HL-60/S4 treated with phorbol 12-myristate 13-acetate at 8.2 ng/mL for 4 days and 3 days (cell line): Measurements from ENCODE around the gene SRRM5.
"Not testable (repeated sequence)": the region's sequence is repeated elsewhere in the genome, so short reads cannot be mapped to it uniquely, and the experiment has no call there.

Experiments used
- in situ Hi-C: fragments of 300-500 bp; cut with MboI; formaldehyde crosslinking; loops from 2 replicates; pipeline ENCODE4 v1.15.0; 2022; ENCODE audit warnings: low sequenced_read_pairs

Gene SRRM5

GRCh38 chr19:43612374-43612773 lies 486 bp downstream of the SRRM5 start:
- in situ Hi-C loops: no loop called here

GRCh38 chr19:43616306-43616705 lies 4.4 kb downstream of the SRRM5 start:
- in situ Hi-C loops: no loop called here

DNA sequence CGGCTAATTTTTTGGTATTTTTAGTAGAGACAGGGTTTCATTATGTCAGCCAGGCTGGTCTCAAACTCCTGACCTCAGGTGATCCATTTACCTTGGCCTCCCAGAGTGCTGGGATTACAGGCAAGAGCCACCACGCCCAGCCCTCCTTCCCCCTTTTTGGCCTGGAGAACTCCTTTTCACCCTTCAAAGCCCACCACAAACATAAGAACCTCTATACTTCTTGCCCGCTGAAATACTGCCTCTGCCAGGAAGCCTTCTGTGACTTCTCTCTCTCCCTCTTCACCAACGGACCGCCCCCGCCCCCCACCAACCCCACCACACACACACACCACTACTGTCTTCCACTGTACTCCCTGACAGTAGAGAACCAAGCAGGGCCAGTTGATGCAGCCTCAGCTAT lies 5.1 kb downstream of the SRRM5 start:
- in situ Hi-C loops: no loop called here

DNA sequence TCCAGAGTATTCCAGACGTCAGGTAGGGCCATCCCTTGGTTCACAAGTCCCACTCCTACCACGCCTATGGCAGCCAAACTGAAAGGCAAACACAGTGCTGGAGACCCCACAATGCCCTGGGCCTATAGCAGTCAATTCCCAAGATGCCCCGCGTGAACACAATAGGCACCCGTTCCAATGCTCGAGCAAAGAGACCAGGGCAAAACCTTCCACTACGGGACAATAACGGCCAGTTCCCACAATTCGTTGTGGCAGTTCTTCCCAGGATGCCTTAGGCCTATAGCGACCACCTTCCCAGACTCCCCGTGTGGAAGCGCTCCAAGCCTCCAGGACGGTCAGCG lies 7.0 kb downstream of the SRRM5 start:
- in situ Hi-C loops: no loop called here

DNA sequence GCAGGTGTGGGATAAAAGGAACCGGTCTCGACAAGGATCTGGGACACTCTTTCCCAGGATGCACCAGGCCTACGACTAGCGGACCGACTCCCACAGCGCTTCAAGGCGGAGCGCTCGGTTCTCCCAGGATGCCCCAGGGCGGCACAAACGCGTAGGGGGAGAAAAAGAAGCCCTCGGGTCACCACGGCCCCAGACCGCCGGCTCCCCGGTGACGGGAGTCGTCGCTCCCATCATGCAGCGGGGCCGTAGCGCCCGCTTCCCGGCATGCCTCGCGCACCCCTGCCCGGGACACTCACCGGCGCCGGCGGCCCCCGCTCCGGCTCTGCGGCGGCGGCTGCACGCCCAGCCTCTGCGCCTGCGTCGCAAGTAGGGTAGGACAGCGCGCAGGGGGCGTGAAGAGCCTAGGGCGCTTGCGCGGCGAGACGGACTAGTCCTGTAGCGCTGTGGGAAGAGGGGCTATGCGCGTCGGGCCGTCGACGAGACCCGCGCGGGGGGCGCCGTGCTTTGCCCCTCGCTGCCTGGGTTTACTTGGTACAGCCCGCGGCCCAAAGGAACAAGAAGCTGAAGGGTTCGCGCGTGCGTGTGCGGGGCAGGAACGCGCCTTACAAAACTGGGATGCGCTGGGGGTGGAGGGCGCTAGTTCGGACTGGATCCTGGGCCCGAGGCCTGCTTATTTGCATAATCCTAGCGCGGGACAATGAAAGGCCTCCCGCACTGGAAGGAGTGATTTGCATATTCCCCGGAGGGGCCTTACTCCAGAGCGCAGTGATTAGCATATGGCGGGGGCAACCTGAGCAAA lies 7.6 kb downstream of the SRRM5 start, which contains the start of gene ZNF428:
TSS of gene ZNF428 (minus strand) at position 368 of the 799 bp plus-strand sequence. CDS start 5,325 bp downstream, outside the sequence.
- in situ Hi-C loops: no loop called here

DNA sequence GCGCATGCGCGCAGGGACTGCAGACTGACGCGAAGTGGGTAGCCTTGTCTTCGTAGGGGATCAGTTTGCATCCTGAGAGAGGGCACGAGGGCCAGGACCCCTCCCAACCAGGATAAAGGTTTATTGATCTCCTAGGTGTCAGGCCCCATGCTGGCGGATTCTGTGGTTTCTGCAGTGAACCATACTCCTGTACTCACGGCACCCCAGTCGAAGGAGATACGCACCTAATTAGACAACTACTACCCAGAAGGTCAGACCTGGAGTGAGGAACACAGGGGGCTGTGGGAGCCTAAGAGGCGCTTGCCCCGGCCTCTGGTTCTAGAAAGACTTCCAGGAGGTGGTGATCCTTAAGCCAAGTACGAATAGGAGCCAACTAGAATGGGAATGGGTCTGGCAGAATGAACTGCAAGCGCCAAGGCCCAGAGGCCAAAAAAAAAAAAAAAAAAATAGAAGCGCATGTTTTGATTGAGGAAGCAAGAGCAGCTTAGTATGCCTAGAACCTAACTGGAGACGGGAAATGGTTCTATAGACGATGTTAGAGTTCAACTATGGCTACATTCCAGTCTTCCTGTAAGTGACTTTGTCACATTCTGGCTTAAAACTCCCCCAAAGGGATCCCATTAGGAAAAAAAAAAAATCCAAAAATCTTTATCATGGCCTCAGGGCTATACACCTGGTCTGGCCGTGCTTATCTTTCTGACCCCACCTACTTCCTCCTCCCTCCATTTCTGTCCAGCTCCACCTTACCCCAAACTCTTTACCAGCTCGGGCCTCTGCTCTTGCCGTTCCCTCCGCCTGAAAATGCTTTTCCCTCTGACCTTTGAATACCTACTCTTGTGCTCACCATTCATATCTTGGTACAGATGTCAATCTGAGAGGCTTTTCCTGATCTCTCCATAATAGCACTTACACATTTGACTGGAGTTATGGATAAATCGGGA lies 8.4 kb downstream of the SRRM5 start:
- in situ Hi-C loops: no loop called here

DNA sequence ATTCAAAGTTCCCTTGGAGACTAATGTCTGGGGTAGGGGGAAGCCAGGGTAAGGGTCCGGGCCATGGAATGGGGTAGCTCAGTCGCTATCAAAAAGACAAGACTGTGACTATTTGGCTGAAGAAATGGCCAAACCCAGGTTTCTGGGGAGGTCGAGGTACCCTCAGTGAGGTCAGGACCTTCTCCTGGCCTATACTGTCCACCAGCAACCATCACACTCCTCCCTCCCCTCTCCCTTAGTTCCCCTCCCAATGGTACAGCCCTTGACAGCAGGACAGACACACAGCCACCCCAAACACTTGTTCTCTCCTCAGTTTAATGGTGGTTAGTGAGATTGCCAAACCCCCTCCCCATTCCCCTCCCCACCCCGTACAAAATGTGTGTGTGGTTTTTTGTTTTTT lies 10.2 kb downstream of the SRRM5 start:
- in situ Hi-C loops: no loop called here

DNA sequence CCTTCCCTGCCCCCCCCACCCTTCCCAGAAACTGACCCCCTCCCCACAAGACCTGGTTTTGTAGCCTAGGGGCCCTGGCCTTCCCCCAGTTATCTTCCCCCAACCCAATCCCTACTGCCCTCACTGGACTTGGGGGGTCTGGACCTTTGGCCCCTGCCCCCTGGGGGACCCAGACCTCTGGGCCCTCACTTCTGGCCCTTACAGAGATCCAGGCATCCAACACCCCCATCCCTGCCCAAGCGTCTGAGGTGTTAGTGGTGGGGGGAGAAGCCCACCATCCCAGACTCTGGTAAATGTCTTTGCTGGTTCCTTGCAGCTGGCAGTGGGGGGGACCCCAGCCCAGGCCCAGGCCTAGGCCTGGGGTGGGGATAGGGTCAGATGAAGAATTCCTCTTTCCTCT lies 11.1 kb downstream of the SRRM5 start:
- in situ Hi-C loops: no loop called here

- in situ Hi-C loops: no loop called here
Measured at GRCh38 chr19:43623889-43624670, 12.2 kb downstream of the SRRM5 start.

GRCh38 chr19:43624933-43625332 lies 13.0 kb downstream of the SRRM5 start:
- in situ Hi-C loops: no loop called here

- in situ Hi-C loops: no loop called here
Measured at GRCh38 chr19:43625918-43626579, 14.2 kb downstream of the SRRM5 start.

GRCh38 chr19:43626838-43627237 lies 14.9 kb downstream of the SRRM5 start:
- in situ Hi-C loops: no loop called here

- in situ Hi-C loops: no loop called here
Measured at GRCh38 chr19:43628646-43629326, 16.9 kb downstream of the SRRM5 start.

DNA sequence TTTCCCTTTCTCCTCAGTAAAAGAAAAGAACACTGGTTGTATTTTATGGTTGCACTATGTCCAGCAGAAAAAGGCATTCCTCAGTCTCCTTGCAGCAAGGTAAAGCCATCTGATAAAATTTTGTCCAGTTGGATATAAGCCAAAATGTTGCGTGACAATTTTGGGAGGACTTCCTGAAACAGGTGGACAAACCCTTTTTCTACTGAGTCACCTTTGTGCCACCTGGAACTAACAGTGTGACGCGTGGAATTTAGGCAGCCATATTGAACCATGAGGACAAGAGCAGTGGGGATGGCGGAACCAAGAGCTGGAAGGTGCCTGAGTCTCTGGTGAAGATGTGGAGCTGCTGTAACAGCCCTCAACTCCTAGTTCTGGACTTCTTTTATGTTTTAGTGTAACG lies 19.6 kb downstream of the SRRM5 start:
- in situ Hi-C loops: no loop called here

- in situ Hi-C loops: no loop called here
Measured at GRCh38 chr19:43633520-43633919, 21.6 kb downstream of the SRRM5 start.

DNA sequence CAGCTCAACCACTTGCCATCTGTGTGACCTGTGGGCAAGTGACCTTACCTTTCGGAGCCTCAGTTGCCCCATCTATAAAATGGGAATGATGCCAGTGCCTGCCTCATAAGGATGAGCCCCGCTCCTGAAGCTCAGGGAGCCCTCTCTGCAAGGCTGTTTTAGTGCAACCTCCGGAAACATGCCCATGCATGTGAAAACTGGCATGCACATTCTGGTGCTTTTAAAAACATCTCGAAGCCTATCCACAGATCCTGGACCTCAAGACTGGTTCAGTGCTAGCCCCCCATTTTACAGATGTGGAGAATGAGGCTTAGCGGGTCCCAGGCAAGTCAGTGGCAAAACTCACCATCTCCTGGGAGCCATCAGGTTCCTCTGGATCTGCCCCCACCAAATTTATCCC lies 22.2 kb downstream of the SRRM5 start:
- in situ Hi-C loops: no loop called here

GRCh38 chr19:43634506-43634871 lies 22.6 kb downstream of the SRRM5 start:
- in situ Hi-C loops: no loop called here

DNA sequence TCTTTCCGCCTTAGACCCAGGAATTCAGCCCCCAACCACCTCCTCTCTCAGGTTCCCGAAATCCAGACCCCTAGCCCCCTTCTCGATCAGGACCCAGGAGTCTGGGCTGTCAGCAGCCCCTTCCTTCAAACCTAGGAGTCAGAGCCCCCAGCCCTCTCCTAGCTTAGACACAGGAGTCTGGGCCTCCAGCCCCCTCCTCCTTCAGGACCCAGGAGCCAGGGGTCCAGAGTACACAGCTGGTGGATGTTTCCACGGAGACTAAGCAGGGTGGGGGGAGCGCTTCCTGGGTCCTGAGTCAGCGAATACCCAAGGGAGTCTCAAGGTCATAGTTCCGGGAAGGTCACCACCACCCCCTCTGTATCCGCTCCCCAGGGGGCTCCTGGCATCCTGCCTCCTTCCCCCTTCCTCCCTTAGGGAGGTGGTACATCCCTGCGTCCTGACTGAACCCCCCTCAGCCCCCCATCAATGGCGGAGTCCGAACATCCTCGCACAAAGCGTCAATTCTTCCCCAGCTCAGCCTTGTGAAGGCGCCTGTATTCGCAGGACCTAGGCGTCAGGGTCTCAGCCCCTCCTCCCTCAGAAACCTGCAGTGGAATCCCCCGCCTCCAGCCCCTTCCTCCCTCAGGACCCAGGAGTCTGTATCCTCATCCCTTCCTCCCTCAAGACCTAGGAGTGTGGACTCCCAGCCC lies 23.1 kb downstream of the SRRM5 start:
- in situ Hi-C loops: no loop called here

DNA sequence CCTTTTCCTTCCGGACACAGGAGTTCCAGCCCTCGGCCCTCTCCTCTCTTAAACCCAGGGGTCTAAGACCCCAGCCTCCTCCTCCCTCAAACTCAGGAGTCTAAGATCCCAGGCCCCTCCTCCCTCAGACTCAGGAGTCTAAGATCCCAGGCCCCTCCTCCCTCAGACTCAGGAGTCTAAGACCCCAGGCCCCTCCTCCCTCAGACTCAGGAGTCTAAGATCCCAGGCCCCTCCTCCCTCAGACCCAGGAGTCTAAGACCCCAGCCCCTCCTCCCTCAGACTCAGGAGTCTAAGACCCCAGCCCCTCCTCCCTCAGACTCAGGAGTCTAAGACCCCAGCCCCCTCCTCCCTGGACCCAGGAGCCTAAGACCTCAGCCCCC lies 23.7 kb downstream of the SRRM5 start:
- in situ Hi-C loops: not testable (repeated sequence)
